Stimulated activated CD4-positive, alpha-beta T cell treated with anti-CD3 and anti-CD28 coated beads, Interleukin-2, amount 100 ng/mL, for 4 hours (primary cell): ENCODE measurements around the gene ALOX5.
A peak's percentile ranks its signal among the peaks of the same experiment; 100 is the strongest.
"Not testable (repeated sequence)": the region's sequence is repeated elsewhere in the genome, so short reads cannot be mapped to it uniquely, and the experiment has no call there.

Source experiments
- DNase-seq: peaks from one replicate; pipeline ENCODE4 v3.0.0-alpha.2; 2020; ENCODE audit warnings: low read depth

The ALOX5 gene

GRCh38 chr10:45373576-45374349 lies at the start of gene ALOX5:
Gene ALOX5, plus strand, starts transcription at chr10:45374216. Its CDS starts 64 bp downstream, at chr10:45374280.
- peak; percentile 18 for DNase-seq

GRCh38 chr10:45325116-45325515 lies 48.9 kb upstream of the ALOX5 start:
- no peak for DNase-seq

- not testable (repeated sequence) for DNase-seq
Measured at GRCh38 chr10:45326864-45327263, 47.2 kb upstream of the ALOX5 start.

DNA sequence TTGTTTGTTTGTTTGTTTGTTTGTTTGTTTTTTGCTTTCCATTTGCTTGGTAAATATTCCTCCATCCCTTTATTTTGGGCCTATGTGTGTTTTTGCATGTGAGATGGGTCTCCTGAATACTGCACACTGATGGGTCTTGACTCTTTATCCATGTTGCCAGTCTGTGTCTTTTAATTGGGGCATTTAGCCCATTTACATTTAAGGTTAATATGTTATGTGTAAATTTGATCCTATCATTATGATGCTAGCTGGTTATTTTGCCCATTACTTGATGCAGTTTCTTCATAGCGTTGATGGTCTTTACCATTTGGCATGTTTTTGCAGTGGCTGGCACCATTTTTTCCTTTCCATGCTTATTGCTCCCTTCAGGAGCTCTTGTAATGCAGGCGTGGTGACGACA lies 42.2 kb upstream of the ALOX5 start:
- DNase-seq = not testable (repeated sequence)

DNA sequence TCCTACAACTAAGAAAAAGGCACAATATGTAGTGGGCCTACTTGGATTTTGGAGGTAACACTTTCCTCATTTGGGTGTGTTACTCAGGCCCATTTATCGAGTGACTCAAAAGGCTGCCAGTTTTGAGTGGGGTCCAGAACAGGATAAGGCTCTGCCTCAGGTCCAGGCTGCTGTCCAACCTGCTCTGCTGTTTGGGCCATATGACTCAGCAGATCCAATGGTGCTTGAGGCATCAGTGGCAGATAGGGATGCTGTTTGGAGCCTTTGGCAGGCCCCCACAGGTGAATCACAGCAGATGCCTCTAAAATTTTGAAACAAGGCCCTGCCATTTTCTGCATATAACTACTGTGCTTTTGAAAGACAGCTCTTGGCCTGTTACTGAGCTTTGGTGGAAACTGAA lies 34.1 kb upstream of the ALOX5 start:
- no peak for DNase-seq

GRCh38 chr10:45340420-45340819 lies 33.6 kb upstream of the ALOX5 start:
- DNase-seq = not testable (repeated sequence)

- DNase-seq = not testable (repeated sequence)
Measured at GRCh38 chr10:45346652-45347335, 27.2 kb upstream of the ALOX5 start.

- not testable (repeated sequence) for DNase-seq
Measured at GRCh38 chr10:45347464-45347863, 26.6 kb upstream of the ALOX5 start.

DNA sequence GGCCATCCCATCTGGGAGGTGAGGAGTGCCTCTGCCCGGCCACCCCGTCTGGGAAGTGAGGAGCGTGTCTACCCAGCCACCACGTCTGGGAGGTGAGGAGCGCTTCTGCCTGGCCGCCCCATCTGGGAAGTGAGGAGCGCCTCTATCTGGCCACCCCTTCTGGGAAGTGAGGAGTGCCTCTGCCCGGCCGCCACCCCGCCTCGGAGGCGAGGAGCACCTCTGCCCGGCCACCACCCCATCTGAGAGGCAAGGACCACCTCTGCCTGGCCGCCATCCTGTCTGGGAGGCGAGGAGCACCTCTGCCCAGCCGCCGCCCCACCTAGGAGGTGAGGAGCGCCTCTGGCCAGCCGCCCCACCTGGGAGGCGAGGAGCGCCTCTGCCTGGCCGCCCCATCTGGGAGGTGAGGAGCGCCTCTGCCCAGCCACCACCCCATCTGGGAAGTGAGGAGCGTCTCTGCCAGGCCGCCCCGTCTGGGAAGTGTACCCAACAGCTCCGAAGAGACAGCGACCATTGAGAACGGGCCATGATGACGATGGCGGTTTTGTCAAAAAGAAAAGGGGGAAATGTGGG lies 25.7 kb upstream of the ALOX5 start:
- DNase-seq = not testable (repeated sequence)

DNA sequence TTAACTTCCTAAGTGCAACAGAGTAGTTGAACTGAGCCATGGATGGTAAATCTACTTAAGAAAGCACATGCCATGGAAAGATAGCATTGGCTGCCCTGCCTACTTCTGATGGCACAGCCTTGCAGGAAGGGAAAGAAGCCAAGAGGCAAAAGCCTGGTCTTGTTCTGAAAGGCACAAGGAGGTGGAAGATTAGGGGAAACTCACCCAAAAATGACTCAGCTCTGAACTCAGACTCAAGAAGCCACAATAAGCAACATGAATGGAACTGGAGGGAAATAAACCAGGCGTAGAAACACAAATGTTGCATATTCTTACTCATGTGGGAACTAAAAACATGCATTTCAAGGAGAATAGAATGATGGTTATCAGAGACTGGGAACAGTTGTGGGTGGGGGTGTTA lies 20.8 kb upstream of the ALOX5 start:
- no peak for DNase-seq

GRCh38 chr10:45354261-45354660 lies 19.8 kb upstream of the ALOX5 start:
- no peak for DNase-seq

DNA sequence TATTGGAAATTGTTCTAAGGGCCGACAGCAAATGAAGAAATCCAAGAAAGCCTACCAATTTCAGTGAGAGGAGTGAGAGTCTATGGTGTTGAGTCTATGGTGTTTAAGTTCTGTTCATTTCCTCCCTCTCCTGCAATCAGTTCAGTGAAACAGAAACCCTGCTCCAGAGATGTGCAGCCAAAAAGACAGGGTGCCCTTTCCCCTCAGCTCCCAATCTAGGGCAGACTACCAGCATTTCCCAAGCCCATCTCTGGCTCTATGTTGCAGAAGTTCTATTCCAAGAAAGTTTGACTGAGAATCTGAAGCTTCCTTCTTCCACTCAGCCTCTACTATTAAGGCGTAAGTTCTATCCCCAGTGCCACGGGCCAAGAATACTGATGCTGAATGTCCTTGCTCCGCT lies 18.5 kb upstream of the ALOX5 start:
- DNase-seq = no peak

GRCh38 chr10:45358961-45359360 lies 15.1 kb upstream of the ALOX5 start:
- not testable (repeated sequence) for DNase-seq

- not testable (repeated sequence) for DNase-seq
Measured at GRCh38 chr10:45361983-45362799, 11.8 kb upstream of the ALOX5 start.

DNA sequence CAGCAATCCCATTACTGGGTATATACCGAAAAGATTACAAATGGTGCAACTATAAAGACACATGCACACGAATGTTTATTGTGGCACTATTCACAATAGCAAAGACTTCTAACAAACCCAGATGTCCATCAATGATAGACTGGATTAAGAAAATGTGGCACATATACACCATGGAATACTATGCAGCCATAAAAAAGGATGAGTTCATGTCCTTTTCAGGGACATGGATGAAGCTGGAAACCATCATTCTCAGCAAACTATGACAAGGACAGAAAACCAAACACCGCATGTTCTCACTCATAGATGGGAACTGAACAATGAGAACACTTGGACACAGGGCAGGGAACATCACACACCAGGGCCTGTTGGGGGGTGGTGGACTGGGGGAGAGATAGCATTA lies 6.4 kb upstream of the ALOX5 start:
- not testable (repeated sequence) for DNase-seq

DNA sequence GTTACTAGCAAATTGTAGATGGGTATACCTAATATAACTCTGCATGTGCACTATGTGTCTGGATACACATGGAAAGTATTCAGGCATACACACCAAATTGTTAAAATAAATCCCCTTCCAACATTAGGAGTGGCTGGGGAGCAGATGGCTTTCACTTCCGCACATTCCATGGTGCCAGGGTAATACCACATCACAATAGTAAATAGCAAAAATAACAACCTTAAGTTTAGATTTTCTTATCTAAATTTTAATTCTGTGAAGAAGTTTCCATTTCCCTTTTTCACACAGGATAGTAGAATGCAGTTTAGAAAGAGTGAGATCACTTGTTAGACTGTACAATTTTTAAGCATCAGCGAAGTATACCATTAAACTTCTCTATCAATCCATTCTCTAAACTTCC lies 5.8 kb upstream of the ALOX5 start:
- DNase-seq = no peak

GRCh38 chr10:45370202-45370955 lies 3.6 kb upstream of the ALOX5 start:
- DNase-seq = no peak

- no peak for DNase-seq
Measured at GRCh38 chr10:45371560-45371959, 2.5 kb upstream of the ALOX5 start.

GRCh38 chr10:45372251-45372951 lies 1.6 kb upstream of the ALOX5 start:
- no peak for DNase-seq

DNA sequence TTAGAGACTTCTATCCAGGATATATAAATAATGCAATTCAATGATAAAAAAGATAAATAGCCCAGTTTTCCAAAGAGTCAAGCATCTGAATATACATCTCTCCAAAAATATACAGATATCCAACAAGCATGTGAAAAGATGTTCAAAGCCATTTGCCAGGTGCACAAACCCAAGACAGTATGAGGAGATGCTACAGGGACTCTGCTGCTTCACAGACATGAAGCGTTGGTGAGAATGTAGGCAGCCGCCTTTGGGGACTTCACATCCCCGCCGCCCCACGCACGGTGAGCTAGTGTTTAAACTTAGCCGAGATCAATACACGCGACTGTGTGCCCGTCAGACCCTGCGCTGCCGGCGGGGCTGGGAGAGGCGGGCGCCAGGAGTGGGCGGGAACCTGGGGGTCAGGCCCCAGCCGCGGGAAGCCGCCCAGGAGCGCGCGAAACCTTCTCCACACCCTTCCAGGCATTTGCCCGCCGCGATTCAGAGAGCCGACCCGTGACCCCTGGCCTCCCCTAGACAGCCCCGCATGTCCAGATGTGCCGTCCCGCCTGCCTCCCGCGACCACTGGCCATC lies 927 bp upstream of the ALOX5 start:
- DNase-seq = peak; percentile 29
